Naive thymus-derived CD8-positive, alpha-beta T cell (primary cell): ENCODE measurements around the gene PCARE. TPM values are rescaled to one million over a fixed set of nuclear protein-coding genes. Genes with fewer than 3 reads are reported as not detected.
A peak's percentile ranks its signal among the peaks of the same experiment; 100 is the strongest.

Source experiments
- ATAC-seq, 2 donors: fragments of 150-1000 bp; cut with Tn5 transposase in 1 of 2; sonication (Bioruptor Pico), chemical (Tn5 transposase) in 1 of 2; 1 replicate in 1 of 2; 2 replicates in 1 of 2; pipeline ENCODE4 v1.10.0; 2021; ENCODE audit warnings: mild to moderate bottlenecking in 2 of 2, moderate library complexity in 2 of 2
- POLR2A ChIA-PET: fragments of 350-600 bp; sonication (Branson Sonifier 250); formaldehyde crosslinking; loops from one replicate; lab custom pipeline; 2021; ENCODE audit warnings: antibody characterized with exemption; lab: Charles Lee
- DNase-seq, 10 donors: peaks; one replicate each; pipeline versions ENCODE4 v3.0.0 to v3.0.0-alpha.2; 2020 to 2022
- H3K27ac Mint-ChIP-seq, 10 donors: one replicate each; pipeline ENCODE4 v1.8.0; 2020 to 2022; ENCODE audit warnings: mild to moderate bottlenecking in 10 of 10, mixed read lengths in 10 of 10, moderate library complexity in 4 of 10, inconsistent platforms in 1 of 10
- H3K27me3 Mint-ChIP-seq, 5 donors: one replicate each; pipeline ENCODE4 v1.8.0; 2021 to 2022; ENCODE audit warnings: mixed read lengths in 5 of 5
- H3K36me3 Mint-ChIP-seq, 3 donors: one replicate each; pipeline ENCODE4 v1.8.0; 2020 to 2022; ENCODE audit warnings: mixed read lengths in 3 of 3, mild to moderate bottlenecking in 2 of 3, inconsistent platforms in 1 of 3
- H3K4me1 Mint-ChIP-seq, 4 donors: one replicate each; pipeline ENCODE4 v1.8.0; 2021 to 2022; ENCODE audit warnings: mixed read lengths in 4 of 4
- H3K4me3 Mint-ChIP-seq, 10 donors: one replicate each; pipeline ENCODE4 v1.8.0; 2020 to 2022; ENCODE audit warnings: mild to moderate bottlenecking in 10 of 10, mixed read lengths in 10 of 10, moderate library complexity in 6 of 10, inconsistent platforms in 1 of 10
- H3K9me3 Mint-ChIP-seq, 9 donors: one replicate each; pipeline ENCODE4 v1.8.0; 2020 to 2022; ENCODE audit warnings: mixed read lengths in 9 of 9, mild to moderate bottlenecking in 3 of 9, inconsistent platforms in 1 of 9, moderate library complexity in 1 of 9
- polyA plus RNA-seq, 3 donors: library from polyadenylated mRNA; unstranded; fragments of 300-500 nt; fragmentation: Illumina TruSeq; gene quantifications; one replicate each; pipeline ENCODE4 v1.2.3, GENCODE V29; 2021
- total RNA-seq, 8 experiments: library from RNA in 2 of 8; stranded (reverse) in 2 of 8; gene quantifications; one replicate each; pipeline ENCODE4 v1.2.3 and lab custom pipeline; 2021 to 2026

The PCARE gene
- total and polyA plus RNA-seq, 5 experiments from 2014 or later: not detected

DNA sequence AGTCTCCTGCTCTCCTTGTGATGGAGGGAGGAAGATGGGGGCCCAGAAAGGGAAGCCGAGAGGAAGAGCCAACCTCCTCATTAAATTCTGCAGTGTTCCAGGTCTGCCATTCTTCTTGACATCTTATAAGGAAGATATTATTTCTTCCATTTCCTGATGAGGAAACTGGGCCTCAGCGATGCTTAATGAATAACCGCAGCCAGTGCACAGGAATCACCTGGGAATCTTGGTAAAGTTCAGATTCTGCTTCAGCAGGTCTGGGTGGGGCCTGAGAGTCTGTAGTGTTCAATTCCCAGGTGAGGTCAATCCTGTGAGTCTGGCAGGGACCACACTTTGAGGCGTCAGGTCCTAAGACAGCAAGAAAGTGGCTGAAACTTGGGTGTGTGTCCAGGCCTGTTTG lies 17.3 kb downstream of the PCARE start:
- Mint-ChIP-seq H3K4me3 (no peak overlapping the region), H3K36me3 (no peaks in the 10 kb centered on the region), H3K4me1 (peaks cover 0 to 8% (median 5%) of the 10 kb centered on the region in 4 donors), H3K9me3 (no peaks in the 10 kb centered on the region), H3K27me3 (peaks cover 0 to 1% (median 0%) of the 10 kb centered on the region in 5 donors), H3K27ac (no peak overlapping the region)
- POLR2A ChIA-PET: no interaction called here
- ATAC-seq (no peak), DNase-seq (no peak)

DNA sequence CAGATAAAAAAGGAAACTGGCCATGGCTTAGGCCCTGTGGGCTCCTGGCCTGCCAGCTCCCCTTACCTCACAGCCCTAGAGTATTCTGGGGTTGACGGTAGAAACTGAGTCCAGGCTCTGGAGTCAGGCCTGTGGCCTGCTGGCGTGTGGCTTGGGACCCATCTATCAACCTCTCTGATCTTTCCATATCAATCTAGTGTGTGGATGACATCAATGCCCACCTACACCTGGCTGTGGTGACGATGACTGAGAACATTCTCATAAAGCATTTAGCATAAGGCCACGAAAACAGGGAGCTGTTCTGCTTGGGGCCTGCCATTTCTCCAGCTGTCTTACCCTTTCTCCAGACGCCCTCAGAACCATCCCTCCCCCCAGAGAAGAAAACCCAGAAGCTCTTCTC lies 17.9 kb downstream of the PCARE start:
- no peak for ATAC-seq
- Mint-ChIP-seq H3K27ac (no peak overlapping the region), H3K4me1 (peaks cover 0 to 8% (median 5%) of the 10 kb centered on the region in 4 donors), H3K9me3 (no peaks in the 10 kb centered on the region), H3K27me3 (peaks cover 0 to 1% (median 0%) of the 10 kb centered on the region in 5 donors), H3K4me3 (no peak overlapping the region), H3K36me3 (no peaks in the 10 kb centered on the region)
- POLR2A ChIA-PET: no interaction called here
- DNase-seq: no peak

DNA sequence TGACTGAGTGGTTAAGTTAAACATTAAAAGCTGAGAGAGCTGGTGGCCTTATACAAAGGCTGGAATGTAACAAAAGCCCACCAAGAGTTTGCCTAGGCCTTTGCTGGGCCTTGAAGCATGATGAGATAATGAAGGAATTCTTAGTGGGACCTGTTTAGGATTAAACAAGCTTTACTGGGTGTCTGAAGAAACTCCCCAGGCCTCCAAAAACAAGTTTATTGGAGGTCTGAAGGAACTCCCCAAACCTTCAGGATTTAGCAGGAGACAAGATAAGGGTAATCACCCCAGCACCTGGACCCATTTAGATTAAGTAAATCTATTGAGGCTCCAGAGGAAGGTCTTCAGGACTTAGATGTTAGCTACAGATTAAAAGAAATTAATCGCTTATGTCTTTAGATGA lies 18.7 kb downstream of the PCARE start:
- Mint-ChIP-seq H3K9me3 (no peaks in the 10 kb centered on the region), H3K4me3 (no peak overlapping the region), H3K36me3 (no peaks in the 10 kb centered on the region), H3K27me3 (peaks cover 0 to 1% (median 0%) of the 10 kb centered on the region in 5 donors), H3K4me1 (peaks cover 0 to 8% (median 5%) of the 10 kb centered on the region in 4 donors), H3K27ac (no peak overlapping the region)
- POLR2A ChIA-PET: no interaction called here
- no peak for ATAC-seq
- DNase-seq: no peak

DNA sequence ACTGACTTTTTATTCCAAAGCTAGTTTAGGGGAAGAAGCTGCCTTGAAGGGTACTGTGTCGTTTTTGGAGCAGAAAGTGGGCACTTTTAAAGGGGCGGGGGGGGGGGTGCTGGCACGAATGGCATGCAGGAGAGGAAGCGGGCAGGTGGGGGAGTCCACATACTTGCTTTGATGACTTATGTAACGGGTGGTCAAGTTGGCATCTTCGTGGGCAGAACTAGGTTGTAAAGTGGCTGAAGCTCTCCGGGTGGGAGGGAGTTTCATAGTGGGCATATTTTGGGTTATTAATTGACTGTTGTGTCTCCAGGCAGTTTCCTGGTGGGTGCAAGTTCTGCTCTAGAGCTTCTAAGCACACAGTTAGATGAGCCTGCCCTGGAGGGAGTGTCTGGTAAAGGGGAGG lies 19.9 kb downstream of the PCARE start:
- POLR2A ChIA-PET: no interaction called here
- H3K27me3 Mint-ChIP-seq: peaks cover 0 to 1% (median 0%) of the 10 kb centered on the region in 5 donors
- no peaks in the 10 kb centered on the region for H3K36me3 Mint-ChIP-seq
- H3K27ac Mint-ChIP-seq: no peak overlapping the region
- no peaks in the 10 kb centered on the region for H3K9me3 Mint-ChIP-seq
- H3K4me3 Mint-ChIP-seq: no peak overlapping the region
- ATAC-seq (no peak), DNase-seq (no peak)
- peaks cover 0 to 4% (median under 1%) of the 10 kb centered on the region in 4 donors for H3K4me1 Mint-ChIP-seq

DNA sequence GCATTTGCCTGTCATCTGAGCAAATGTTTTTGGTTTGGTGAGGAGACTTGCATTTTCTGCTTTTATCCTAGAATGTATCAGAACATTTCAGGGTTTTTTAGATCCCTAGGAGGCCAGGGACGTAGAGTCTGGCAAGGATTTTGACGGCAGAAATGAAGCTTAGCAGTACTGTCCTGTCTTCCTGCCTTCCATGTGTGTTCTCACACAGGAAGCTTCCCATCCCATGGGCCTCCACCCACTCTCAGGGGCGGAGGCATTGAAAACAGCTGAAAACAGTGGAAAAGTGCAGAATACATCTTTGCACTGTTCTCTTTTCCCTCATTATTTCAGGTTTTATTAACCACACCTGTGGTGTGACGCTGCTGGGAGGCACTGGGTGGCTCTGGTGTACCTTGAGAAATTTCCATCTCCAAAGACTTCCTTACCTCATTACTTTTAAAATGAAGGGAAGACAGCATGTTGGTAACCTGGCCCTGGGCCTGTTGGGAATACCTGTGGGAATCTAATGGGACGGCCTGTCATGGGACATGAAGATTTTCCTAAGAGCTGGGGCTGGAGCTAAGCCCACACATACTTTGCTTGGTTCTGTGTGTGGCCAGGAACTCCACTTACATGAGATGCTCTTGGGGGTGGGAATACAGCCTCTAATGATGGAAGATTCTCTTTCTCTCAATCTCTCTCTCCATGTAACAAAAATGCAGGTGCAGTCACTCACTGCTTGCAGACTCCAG lies 20.5 kb downstream of the PCARE start:
- Mint-ChIP-seq H3K9me3 (no peaks in the 10 kb centered on the region), H3K27ac (no peak overlapping the region), H3K4me1 (peaks cover 0 to 4% (median 0%) of the 10 kb centered on the region in 4 donors), H3K36me3 (no peaks in the 10 kb centered on the region), H3K27me3 (peaks cover 0 to 1% (median 0%) of the 10 kb centered on the region in 5 donors), H3K4me3 (no peak overlapping the region)
- no peak for DNase-seq
- ATAC-seq: no peak
- POLR2A ChIA-PET: no interaction called here

DNA sequence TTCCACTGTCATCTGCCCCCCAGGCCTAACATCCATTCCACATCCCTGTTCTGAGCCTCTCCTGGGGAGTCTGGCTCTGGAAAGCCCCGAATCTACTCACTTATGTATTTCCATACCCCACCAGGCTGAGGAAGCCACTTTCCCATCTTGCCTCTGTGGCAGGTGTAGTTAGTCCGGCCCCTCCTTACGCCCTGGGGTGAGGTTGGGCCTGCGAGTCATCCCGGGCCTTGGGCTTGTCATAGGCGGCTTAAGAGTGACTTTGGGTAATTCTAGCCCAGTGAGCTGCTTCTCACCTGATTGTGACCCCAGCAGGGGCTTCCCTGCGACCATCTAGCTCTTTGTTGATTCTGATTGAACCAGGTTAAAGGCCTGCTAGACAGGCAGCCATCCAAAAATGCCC lies 21.1 kb downstream of the PCARE start:
- Mint-ChIP-seq H3K36me3 (no peaks in the 10 kb centered on the region), H3K4me3 (no peak overlapping the region), H3K27me3 (peaks cover 0 to 3% (median 0%) of the 10 kb centered on the region in 5 donors), H3K27ac (no peak overlapping the region), H3K4me1 (peaks cover 0 to 2% (median 0%) of the 10 kb centered on the region in 4 donors), H3K9me3 (no peaks in the 10 kb centered on the region)
- no peak for DNase-seq
- no peak for ATAC-seq
- POLR2A ChIA-PET: no interaction called here

DNA sequence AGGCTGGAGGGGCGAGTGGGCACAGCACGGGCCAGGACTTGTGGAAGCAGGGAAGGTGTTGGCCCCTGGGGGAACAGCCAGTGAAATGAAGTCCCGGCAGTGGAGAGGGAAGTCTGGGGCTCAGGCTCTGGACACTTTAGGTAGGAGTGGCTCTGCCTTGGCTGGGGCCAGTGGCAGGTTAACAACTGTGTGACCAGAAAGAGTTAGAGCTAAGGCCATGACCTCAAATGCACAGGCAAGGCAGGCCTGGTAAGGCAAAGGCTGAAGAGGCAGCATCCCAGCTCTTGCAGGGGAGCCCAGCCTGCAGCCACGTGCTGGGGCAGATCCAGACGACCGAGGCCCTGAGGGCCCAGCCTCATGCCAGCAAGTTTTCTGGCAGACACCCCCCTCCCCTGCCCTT lies 21.5 kb downstream of the PCARE start:
- Mint-ChIP-seq H3K4me3 (no peak overlapping the region), H3K36me3 (no peaks in the 10 kb centered on the region), H3K4me1 (peaks cover 0 to 2% (median 0%) of the 10 kb centered on the region in 4 donors), H3K27me3 (peaks cover 0 to 3% (median 0%) of the 10 kb centered on the region in 5 donors), H3K9me3 (no peaks in the 10 kb centered on the region), H3K27ac (no peak overlapping the region)
- POLR2A ChIA-PET: no interaction called here
- no peak for ATAC-seq
- DNase-seq: no peak

DNA sequence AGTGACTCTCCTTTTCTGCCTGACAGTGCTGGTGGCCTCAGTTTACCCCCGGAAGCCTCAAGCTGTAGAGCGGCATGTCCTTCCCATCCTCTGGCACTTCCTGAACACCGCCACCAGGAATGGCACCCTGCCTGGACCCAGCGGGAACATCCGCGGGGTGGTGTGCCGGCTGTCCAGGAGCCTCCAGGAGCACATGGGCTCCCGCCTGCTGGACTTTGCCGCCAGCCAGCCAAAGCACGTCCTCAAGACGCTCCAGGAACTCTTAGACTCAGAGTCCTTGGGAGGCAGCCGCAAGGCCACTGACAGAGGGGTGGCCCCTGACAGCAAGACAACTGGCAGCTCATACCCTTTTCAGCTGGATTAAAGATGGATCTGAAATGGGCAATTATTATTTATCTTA lies 22.6 kb downstream of the PCARE start:
- no peak overlapping the region for H3K27ac Mint-ChIP-seq
- peaks cover 0 to 3% (median 0%) of the 10 kb centered on the region in 5 donors for H3K27me3 Mint-ChIP-seq
- no peaks in the 10 kb centered on the region for H3K36me3 Mint-ChIP-seq
- no peak overlapping the region for H3K4me3 Mint-ChIP-seq
- H3K9me3 Mint-ChIP-seq: no peaks in the 10 kb centered on the region
- ATAC-seq (no peak), DNase-seq (no peak)
- POLR2A ChIA-PET: no interaction called here
- H3K4me1 Mint-ChIP-seq: peaks cover 0 to 4% (median 2%) of the 10 kb centered on the region in 4 donors

DNA sequence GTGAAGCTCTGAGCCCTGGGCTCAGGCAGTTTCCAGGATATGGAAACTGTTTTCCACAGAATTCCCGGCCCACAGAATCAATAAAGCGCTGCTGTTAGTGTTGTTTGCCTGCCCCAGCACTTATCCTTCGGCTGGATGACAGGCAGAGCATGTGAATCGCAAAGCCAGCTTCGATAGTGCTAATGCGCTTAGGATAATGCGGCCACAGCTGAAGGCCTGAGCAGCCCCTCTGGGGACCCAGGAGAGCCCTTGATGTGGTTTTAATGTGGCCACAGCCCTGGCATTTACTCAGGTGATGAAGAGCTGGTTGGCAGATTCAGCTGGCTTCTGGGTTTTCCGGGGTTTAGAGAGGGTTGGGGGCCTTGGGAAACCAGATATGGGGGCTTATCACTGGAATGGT lies 23.7 kb downstream of the PCARE start:
- peak overlapping the region in 1 of 10 donors; percentile 37 for H3K27ac Mint-ChIP-seq
- no peaks in the 10 kb centered on the region for H3K9me3 Mint-ChIP-seq
- ATAC-seq: no peak
- no peaks in the 10 kb centered on the region for H3K36me3 Mint-ChIP-seq
- no peak overlapping the region for H3K4me3 Mint-ChIP-seq
- peaks cover 0 to 3% (median 1%) of the 10 kb centered on the region in 4 donors for H3K4me1 Mint-ChIP-seq
- POLR2A ChIA-PET: no interaction called here
- H3K27me3 Mint-ChIP-seq: peaks cover 0 to 3% (median 0%) of the 10 kb centered on the region in 5 donors
- DNase-seq: no peak

DNA sequence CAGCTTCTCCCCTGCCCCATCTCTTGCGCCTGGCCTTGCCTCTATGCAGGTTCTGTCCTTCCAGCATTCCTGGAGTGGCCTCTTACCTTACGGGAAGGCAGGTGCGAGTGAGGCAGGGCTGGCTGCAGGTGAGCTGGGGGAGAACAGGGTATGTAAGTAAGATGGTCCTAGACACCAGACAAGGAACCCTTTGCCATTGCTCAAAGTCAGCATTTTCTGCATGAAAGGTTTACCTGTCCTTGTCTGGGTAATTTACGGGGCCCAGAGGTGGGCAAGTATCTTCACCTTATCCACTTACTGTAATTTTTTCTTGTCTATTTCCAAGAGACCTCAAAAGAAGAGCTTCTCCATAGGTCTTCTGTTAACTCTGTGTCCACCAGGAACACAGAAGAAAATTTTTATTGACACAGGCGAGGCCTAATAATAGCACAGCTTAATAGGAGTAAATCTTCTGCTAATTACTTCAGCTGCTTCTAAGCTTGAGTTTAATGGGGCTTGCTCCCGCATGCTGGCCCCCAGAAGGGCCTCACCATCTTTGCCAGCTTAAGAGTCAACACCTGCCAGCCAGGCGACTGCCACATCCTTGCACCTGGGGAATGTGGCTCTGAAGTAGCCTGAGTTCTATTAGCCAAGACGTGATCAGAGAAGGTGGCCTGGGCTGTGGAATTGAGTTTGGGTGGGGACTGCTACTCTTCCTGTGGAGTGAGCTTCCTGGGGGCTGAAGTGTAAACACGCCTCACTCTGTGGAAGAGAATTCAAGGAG lies 27.1 kb downstream of the PCARE start:
- H3K27ac Mint-ChIP-seq: peak overlapping the region in 3 of 10 donors; percentile 3 to 49 (median 30)
- H3K36me3 Mint-ChIP-seq: no peaks in the 10 kb centered on the region

DNA sequence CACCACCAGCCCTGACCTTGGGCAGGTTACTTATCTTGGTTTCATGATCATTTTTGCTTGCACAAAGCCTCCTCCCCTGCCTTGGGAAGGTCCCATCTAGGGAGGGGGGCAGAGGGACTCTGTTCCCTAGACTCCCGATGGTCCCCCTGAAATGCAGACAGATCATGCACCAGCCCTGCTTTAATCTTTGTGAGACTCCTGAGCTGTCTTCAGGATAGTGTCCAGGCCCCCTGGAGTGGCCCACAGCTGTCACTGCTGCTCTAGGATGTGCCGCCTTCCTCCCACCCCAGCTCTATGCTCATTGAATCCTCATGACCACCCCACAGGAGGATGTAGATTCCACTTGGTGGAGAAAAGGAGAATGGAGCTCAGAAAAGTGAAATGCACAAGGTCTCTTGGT lies 28.0 kb downstream of the PCARE start:
- H3K9me3 Mint-ChIP-seq: no peaks in the 10 kb centered on the region
- no peaks in the 10 kb centered on the region for H3K36me3 Mint-ChIP-seq
- no peak overlapping the region for H3K4me3 Mint-ChIP-seq
- POLR2A ChIA-PET: no interaction called here
- no peak for DNase-seq
- H3K27me3 Mint-ChIP-seq: peaks cover 0 to 1% (median 0%) of the 10 kb centered on the region in 5 donors
- H3K27ac Mint-ChIP-seq: peak overlapping the region in 1 of 10 donors; percentile 3
- no peak for ATAC-seq
- H3K4me1 Mint-ChIP-seq: peaks cover 0 to 3% (median 1%) of the 10 kb centered on the region in 4 donors

More for the DNA sequence above, 27.1 kb downstream of the PCARE start:
- Mint-ChIP-seq H3K27me3 (peaks cover 0 to 1% (median 0%) of the 10 kb centered on the region in 5 donors), H3K4me3 (no peak overlapping the region), H3K4me1 (peaks cover 0 to 3% (median 1%) of the 10 kb centered on the region in 4 donors), H3K9me3 (no peaks in the 10 kb centered on the region)
- POLR2A ChIA-PET: no interaction called here
- DNase-seq (no peak), ATAC-seq (no peak)

DNA sequence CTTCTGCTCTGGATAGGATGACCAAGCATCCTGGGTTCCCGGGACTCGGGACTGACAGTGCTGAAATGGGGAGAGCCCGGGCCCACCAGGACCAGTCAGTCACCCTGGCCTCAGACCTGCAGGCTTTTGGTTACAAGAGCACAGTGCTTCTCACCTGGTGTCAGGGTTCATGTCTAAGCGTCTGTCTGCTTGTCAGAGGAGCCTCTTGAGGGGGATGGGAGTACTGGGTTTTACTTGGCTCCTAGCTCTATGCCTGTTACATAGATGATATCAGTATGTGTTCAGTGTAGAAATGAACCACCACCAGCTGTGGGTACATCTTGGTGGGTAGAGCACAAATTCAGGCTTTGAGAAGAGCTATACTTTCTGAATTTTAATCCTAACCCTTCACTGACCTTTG lies 29.9 kb downstream of the PCARE start:
- no peak for ATAC-seq
- Mint-ChIP-seq H3K4me1 (peaks cover 0 to 3% (median 1%) of the 10 kb centered on the region in 4 donors), H3K27me3 (peaks cover 0 to 1% (median 0%) of the 10 kb centered on the region in 5 donors), H3K36me3 (no peaks in the 10 kb centered on the region), H3K27ac (peak overlapping the region in 1 of 10 donors; percentile 1), H3K4me3 (no peak overlapping the region), H3K9me3 (no peaks in the 10 kb centered on the region)
- no peak for DNase-seq
- POLR2A ChIA-PET: no interaction called here

DNA sequence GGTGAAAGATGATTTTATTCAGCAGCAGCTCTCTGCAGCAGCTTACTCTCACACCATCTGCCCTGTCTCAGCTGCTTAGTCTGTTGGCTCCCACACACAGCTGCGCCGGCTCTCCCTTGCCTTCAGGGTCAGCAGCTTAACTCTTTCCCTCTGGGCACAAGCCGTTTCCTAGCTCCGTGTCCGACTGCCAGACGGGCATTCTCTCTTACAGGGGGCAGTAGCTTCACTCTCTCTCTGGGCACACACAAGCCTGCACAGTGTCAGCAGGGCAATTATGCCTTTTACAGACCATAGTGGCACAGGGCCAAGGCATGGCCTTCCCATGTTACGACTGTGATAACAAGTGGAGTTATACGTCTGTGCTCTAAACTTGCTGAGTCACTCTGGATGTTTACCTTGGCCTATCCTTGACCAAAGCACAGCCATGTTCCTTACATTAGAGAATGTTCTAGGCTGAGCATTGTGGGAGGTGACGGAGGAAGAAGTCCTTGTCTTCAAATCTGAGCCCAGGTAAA lies 31.7 kb downstream of the PCARE start:
- ATAC-seq (no peak), DNase-seq (no peak)
- H3K4me1 Mint-ChIP-seq: peaks cover 0 to 3% (median under 1%) of the 10 kb centered on the region in 4 donors
- peak overlapping the region in 1 of 10 donors; percentile 77 for H3K27ac Mint-ChIP-seq
- H3K27me3 Mint-ChIP-seq: no peaks in the 10 kb centered on the region
- H3K36me3 Mint-ChIP-seq: no peaks in the 10 kb centered on the region
- no peak overlapping the region for H3K4me3 Mint-ChIP-seq
- POLR2A ChIA-PET: no interaction called here
- no peaks in the 10 kb centered on the region for H3K9me3 Mint-ChIP-seq
